Neural cell (in vitro differentiated cells): ENCODE results near the gene NTSR2. TPM values are rescaled to one million over a fixed set of nuclear protein-coding genes. Genes with fewer than 3 reads are reported as not detected.

Experiments
- H2AFZ ChIP-seq: fragments of 200-600, 300-800 bp; sonication (generic), shearing (Covaris generic); 2 replicates; pipeline ENCODE4 v1.6.0; 2014; ENCODE audit warnings: low read depth, mild to moderate bottlenecking, antibody characterized with exemption, low read length, moderate library complexity
- H3F3A ChIP-seq: fragments of 200-600 bp; shearing (Covaris generic); 2 replicates; pipeline ENCODE4 v1.6.1; 2016; ENCODE audit warnings: mild to moderate bottlenecking, moderate library complexity, mixed read lengths, antibody characterized with exemption, low read length; ENCODE audit not compliant: insufficient read depth, poor library complexity, severe bottlenecking
- H3K27ac ChIP-seq: fragments of 200-600, 300-800 bp; sonication (generic), shearing (Covaris generic); 2 replicates; pipeline ENCODE4 v1.5.1; 2014; ENCODE audit warnings: mild to moderate bottlenecking, low read length, moderate library complexity
- H3K27me3 ChIP-seq: fragments of 300-800, 200-600 bp; sonication (generic), shearing (Covaris generic); 2 replicates; pipeline ENCODE4 v1.6.0; 2014; ENCODE audit warnings: mild to moderate bottlenecking, low read depth, low read length, moderate library complexity; ENCODE audit not compliant: insufficient read depth
- H3K36me3 ChIP-seq: fragments of 300-800, 200-600 bp; sonication (generic), shearing (Covaris generic); 2 replicates; pipeline ENCODE4 v1.5.1; 2014; ENCODE audit warnings: mild to moderate bottlenecking, antibody characterized with exemption, low read length, moderate library complexity; ENCODE audit not compliant: insufficient read depth
- H3K4me2 ChIP-seq: fragments of 300-800, 200-600 bp; sonication (generic), shearing (Covaris generic); 2 replicates; pipeline ENCODE4 v1.6.0; 2014; ENCODE audit warnings: mild to moderate bottlenecking, low read length
- H3K4me3 ChIP-seq: fragments of 300-800, 200-600 bp; sonication (generic), shearing (Covaris generic); 2 replicates; pipeline ENCODE4 v1.5.1; 2014; ENCODE audit warnings: mild to moderate bottlenecking, low read length, moderate library complexity
- H3K79me2 ChIP-seq: fragments of 200-600 bp; shearing (Covaris generic); replicated peaks from 2 replicates; pipeline ENCODE4 v1.6.0; 2014; ENCODE audit warnings: mild to moderate bottlenecking, low read length, moderate library complexity; ENCODE audit not compliant: insufficient read depth
- H3K9ac ChIP-seq: fragments of 300-800, 200-600 bp; sonication (generic), shearing (Covaris generic); 2 replicates; pipeline ENCODE4 v1.6.1; 2016; ENCODE audit warnings: mild to moderate bottlenecking, low read length, mixed read lengths
- H3K9me2 ChIP-seq: fragments of 200-600 bp; shearing (Covaris generic); 2 replicates; pipeline ENCODE4 v1.6.1; 2016; ENCODE audit warnings: mild to moderate bottlenecking, low read length, mixed read lengths; ENCODE audit not compliant: insufficient read depth
- H3K9me3 ChIP-seq: fragments of 200-600, 300-800 bp; sonication (generic), shearing (Covaris generic); 2 replicates; pipeline ENCODE4 v1.6.1; 2016; ENCODE audit warnings: mild to moderate bottlenecking, mixed run types, low read length, moderate library complexity, mixed read lengths
- H4K20me1 ChIP-seq: fragments of 200-600 bp; shearing (Covaris generic); 2 replicates; pipeline ENCODE4 v1.6.1; 2016; ENCODE audit warnings: mild to moderate bottlenecking, mixed run types; ENCODE audit not compliant: insufficient read depth
- EP300 ChIP-seq: fragments of 450-650 bp; conservative IDR thresholded peaks from 2 replicates; pipeline ENCODE4 v1.6.1; 2014; ENCODE audit warnings: antibody characterized with exemption, mild to moderate bottlenecking, moderate library complexity; ENCODE audit not compliant: poor library complexity, severe bottlenecking
- EZH2 ChIP-seq: fragments of 200-600, 300-800 bp; shearing (Covaris generic), sonication (generic); IDR thresholded peaks from 2 replicates; pipeline ENCODE4 v1.6.1; 2014; ENCODE audit warnings: antibody characterized with exemption, low read length, borderline replicate concordance, mild to moderate bottlenecking; ENCODE audit not compliant: insufficient read depth, poor library complexity, severe bottlenecking
- MXI1 ChIP-seq: fragments of 450-650 bp; conservative IDR thresholded peaks from 2 replicates; pipeline ENCODE4 v1.6.1; 2014; ENCODE audit warnings: antibody characterized with exemption, mild to moderate bottlenecking; ENCODE audit not compliant: poor library complexity, severe bottlenecking
- POLR2AphosphoS5 ChIP-seq: IDR thresholded peaks from 2 replicates; pipeline ENCODE4 v1.6.1; 2012
- RAD21 ChIP-seq: fragments of 450-650 bp; conservative IDR thresholded peaks from 2 replicates; pipeline ENCODE4 v1.6.1; 2014; ENCODE audit warnings: antibody characterized with exemption, mild to moderate bottlenecking, moderate library complexity
- SMC3 ChIP-seq: fragments of 450-650 bp; conservative IDR thresholded peaks from 2 replicates; pipeline ENCODE4 v1.6.1; 2014; ENCODE audit warnings: antibody characterized with exemption, mild to moderate bottlenecking, moderate library complexity; ENCODE audit not compliant: poor library complexity
- TAF1 ChIP-seq: IDR thresholded peaks from 2 replicates; pipeline ENCODE4 v1.6.1; 2012; ENCODE audit warnings: low read depth
- polyA plus RNA-seq: library from polyadenylated mRNA; depleted of rRNA; stranded (reverse); fragments of >200 nt; gene quantifications from 2 replicates; pipeline ENCODE4 v1.2.3, GENCODE V29; 2014
- TF ChIP-seq, protein P1 (sequence below): fragments of 450-650 bp; IDR thresholded peaks from 2 replicates; pipeline ENCODE4 v1.5.1; 2014; ENCODE audit warnings: antibody characterized with exemption, mild to moderate bottlenecking, moderate library complexity; ENCODE audit not compliant: poor library complexity, severe bottlenecking
- TF ChIP-seq, protein P2 (sequence below): IDR thresholded peaks from 2 replicates; pipeline ENCODE4 v1.6.1; 2012; ENCODE audit warnings: borderline replicate concordance

NTSR2 gene
- polyA plus RNA-seq, 1 donor from 2014 or later: not detected

DNA sequence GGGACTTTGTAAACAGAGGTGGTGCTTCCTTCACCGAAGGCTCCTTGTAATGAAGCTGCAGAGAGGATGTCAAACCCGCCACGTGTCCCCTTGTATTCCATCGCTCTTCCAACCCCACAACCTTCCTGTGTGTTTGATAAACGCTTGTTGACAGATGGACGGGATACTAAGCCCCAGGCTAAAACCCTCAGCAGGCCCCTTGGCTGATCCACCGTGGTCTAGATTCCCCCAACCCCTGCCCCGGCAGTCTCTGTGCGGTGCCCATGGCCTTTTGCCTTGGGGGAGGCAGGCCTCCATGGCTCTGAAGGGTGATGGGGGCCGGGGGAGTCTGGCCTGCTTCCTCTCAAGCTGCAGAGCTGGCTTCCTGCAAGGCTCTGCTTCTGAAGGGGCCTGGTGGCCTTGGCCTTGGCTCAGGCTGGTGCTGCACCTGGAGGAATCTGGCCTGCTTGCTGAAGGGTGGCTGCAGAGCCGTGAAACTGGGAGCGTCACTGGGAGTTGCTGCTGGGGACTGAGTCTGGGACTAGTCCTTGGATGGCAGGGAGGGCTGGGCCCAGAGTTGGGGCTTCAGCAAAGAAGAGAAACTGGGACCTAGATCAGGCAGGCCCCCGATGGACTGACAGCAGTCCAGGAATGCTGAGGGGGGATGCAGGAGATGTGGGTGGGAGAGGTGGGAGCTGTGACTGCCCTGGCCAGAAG lies 9.6 kb upstream of the NTSR2 start:
- no peak for TF ChIP-seq SMC3
- no peak for TF ChIP-seq EP300
- TF ChIP-seq MXI1: no peak
- TF ChIP-seq, protein P1, sequence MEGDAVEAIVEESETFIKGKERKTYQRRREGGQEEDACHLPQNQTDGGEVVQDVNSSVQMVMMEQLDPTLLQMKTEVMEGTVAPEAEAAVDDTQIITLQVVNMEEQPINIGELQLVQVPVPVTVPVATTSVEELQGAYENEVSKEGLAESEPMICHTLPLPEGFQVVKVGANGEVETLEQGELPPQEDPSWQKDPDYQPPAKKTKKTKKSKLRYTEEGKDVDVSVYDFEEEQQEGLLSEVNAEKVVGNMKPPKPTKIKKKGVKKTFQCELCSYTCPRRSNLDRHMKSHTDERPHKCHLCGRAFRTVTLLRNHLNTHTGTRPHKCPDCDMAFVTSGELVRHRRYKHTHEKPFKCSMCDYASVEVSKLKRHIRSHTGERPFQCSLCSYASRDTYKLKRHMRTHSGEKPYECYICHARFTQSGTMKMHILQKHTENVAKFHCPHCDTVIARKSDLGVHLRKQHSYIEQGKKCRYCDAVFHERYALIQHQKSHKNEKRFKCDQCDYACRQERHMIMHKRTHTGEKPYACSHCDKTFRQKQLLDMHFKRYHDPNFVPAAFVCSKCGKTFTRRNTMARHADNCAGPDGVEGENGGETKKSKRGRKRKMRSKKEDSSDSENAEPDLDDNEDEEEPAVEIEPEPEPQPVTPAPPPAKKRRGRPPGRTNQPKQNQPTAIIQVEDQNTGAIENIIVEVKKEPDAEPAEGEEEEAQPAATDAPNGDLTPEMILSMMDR: no peak
- no peak for TF ChIP-seq RAD21
- TF ChIP-seq, protein P2, sequence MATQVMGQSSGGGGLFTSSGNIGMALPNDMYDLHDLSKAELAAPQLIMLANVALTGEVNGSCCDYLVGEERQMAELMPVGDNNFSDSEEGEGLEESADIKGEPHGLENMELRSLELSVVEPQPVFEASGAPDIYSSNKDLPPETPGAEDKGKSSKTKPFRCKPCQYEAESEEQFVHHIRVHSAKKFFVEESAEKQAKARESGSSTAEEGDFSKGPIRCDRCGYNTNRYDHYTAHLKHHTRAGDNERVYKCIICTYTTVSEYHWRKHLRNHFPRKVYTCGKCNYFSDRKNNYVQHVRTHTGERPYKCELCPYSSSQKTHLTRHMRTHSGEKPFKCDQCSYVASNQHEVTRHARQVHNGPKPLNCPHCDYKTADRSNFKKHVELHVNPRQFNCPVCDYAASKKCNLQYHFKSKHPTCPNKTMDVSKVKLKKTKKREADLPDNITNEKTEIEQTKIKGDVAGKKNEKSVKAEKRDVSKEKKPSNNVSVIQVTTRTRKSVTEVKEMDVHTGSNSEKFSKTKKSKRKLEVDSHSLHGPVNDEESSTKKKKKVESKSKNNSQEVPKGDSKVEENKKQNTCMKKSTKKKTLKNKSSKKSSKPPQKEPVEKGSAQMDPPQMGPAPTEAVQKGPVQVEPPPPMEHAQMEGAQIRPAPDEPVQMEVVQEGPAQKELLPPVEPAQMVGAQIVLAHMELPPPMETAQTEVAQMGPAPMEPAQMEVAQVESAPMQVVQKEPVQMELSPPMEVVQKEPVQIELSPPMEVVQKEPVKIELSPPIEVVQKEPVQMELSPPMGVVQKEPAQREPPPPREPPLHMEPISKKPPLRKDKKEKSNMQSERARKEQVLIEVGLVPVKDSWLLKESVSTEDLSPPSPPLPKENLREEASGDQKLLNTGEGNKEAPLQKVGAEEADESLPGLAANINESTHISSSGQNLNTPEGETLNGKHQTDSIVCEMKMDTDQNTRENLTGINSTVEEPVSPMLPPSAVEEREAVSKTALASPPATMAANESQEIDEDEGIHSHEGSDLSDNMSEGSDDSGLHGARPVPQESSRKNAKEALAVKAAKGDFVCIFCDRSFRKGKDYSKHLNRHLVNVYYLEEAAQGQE: no peak
- no peak for TF ChIP-seq TAF1
- no peak for TF ChIP-seq POLR2AphosphoS5
- TF ChIP-seq EZH2: no peak
- no peaks in the 10 kb centered on the region for H4K20me1 ChIP-seq
- no peaks in the 10 kb centered on the region for H3K9me2 ChIP-seq

DNA sequence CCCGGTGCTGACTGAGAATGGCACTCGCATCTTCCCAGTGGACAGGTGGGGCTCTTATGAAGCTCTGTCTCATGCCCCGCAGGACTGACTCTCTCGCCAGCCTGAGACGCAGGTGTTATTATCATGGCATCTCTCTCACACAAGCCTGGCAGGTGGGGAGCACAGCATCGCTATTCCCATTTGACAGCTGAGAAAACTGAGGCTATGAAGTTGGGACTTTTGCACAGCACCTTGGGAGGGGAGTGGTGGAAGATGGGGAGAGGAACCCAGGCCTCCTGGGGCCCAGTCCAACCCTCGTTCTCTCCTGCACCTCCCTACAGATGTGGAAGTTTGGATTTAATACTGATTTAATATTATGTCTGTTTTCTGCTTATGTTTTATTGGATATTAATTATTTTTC lies 9.0 kb upstream of the NTSR2 start:
- no peak overlapping the region for H3K4me2 ChIP-seq
- no peak overlapping the region for H3K27ac ChIP-seq
- TF ChIP-seq EP300: no peak
- TF ChIP-seq SMC3: no peak
- TF ChIP-seq, protein P2: no peak
- TF ChIP-seq MXI1: no peak
- TF ChIP-seq POLR2AphosphoS5: no peak
- TF ChIP-seq, protein P1: no peak
- TF ChIP-seq RAD21: no peak
- H3K36me3 ChIP-seq: no peaks in the 10 kb centered on the region
- no peaks in the 10 kb centered on the region for H3K9me2 ChIP-seq
- no peaks in the 10 kb centered on the region for H4K20me1 ChIP-seq
- no peak overlapping the region for H3K9ac ChIP-seq
- no peaks in the 10 kb centered on the region for H3K9me3 ChIP-seq
- no peak overlapping the region for H2AFZ ChIP-seq
- no peaks in the 10 kb centered on the region for H3K27me3 ChIP-seq
- no peak overlapping the region for H3K4me3 ChIP-seq
- H3F3A ChIP-seq: no peaks in the 10 kb centered on the region
- no peaks in the 10 kb centered on the region for H3K79me2 ChIP-seq

More for the DNA sequence above, 9.6 kb upstream of the NTSR2 start:
- Histone ChIP-seq H3K4me3 (no peak overlapping the region), H3K27me3 (no peaks in the 10 kb centered on the region), H3K4me2 (no peak overlapping the region), H2AFZ (no peak overlapping the region), H3K27ac (no peak overlapping the region), H3K79me2 (no peaks in the 10 kb centered on the region), H3K9me3 (no peaks in the 10 kb centered on the region), H3K36me3 (no peaks in the 10 kb centered on the region), H3F3A (no peaks in the 10 kb centered on the region), H3K9ac (no peak overlapping the region)
